ENCODE measurements around the gene ADAM12. TPM values are rescaled to one million over a fixed set of nuclear protein-coding genes. Genes with fewer than 3 reads are reported as not detected.

ADAM12 gene
- polyA plus RNA-seq, 1 donor from 2014 or later: 0.09 TPM

DNA sequence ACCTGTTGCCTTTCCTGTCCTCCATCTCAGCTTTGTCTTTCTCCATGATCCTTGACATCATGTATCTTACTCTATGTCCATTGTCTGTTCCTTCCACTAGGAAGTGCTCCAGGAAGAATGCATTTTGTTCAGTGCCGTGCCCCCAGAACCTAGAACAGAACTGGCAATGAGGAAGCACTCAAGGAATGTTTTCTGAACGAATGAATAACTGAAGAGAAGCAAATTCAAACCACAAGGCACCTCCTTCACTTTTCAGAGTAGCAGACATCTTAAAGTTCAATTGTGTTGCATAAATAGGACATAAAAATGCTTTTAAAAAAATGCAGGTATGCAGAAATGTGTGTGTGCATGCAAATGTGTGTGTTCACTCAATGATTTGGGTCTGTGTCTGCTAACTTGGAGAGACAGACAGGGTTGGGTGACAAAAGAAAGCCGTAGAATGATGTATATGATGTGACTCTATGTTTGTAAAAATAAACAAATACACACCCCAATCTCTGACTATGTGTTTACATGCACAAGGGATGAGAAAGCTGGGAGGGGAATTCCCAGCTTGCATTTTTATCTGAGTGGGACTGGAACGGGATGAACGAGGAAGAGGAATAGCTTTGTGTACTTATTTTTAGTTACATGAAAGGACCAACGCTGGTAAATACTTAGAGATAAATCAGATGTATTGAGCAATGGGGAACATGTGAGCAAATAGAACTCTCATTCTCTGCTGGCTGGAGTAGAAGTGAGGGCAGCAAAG, 254.2 kb downstream of the ADAM12 start:
- TF ChIP-seq CTCF (IDR thresholded peaks at IDR 0.05; ENCODE audit: poor library complexity, severe bottlenecking) (no peak), SMC3 (conservative IDR thresholded peaks at IDR 0.05; ENCODE audit: poor library complexity) (no peak), EP300 (conservative IDR thresholded peaks at IDR 0.05; ENCODE audit: poor library complexity, severe bottlenecking) (no peak)
- no peak overlapping the region for H3K4me2 ChIP-seq (ENCODE audit: low read length)
- no peak overlapping the region for H3K4me3 ChIP-seq (ENCODE audit: low read length)
- no peaks in the 10 kb centered on the region for H3K9me2 ChIP-seq (ENCODE audit: insufficient read depth, low read length)
- no peaks in the 10 kb centered on the region for H3F3A ChIP-seq (ENCODE audit: insufficient read depth, low read length, poor library complexity, severe bottlenecking)
- no peak overlapping the region for H3K27ac ChIP-seq (ENCODE audit: low read length)
- H2AFZ ChIP-seq (ENCODE audit: low read depth, low read length): no peak overlapping the region
- no peaks in the 10 kb centered on the region for H4K20me1 ChIP-seq (ENCODE audit: insufficient read depth)
- H3K9me3 ChIP-seq (ENCODE audit: low read length): no peaks in the 10 kb centered on the region
- no peak overlapping the region for H3K9ac ChIP-seq (ENCODE audit: low read length)
- no peaks in the 10 kb centered on the region for H3K79me2 ChIP-seq (replicated peaks; ENCODE audit: insufficient read depth, low read length)
- H3K27me3 ChIP-seq (ENCODE audit: insufficient read depth, low read depth, low read length): no peaks in the 10 kb centered on the region
- no peaks in the 10 kb centered on the region for H3K36me3 ChIP-seq (ENCODE audit: insufficient read depth, low read length)

DNA sequence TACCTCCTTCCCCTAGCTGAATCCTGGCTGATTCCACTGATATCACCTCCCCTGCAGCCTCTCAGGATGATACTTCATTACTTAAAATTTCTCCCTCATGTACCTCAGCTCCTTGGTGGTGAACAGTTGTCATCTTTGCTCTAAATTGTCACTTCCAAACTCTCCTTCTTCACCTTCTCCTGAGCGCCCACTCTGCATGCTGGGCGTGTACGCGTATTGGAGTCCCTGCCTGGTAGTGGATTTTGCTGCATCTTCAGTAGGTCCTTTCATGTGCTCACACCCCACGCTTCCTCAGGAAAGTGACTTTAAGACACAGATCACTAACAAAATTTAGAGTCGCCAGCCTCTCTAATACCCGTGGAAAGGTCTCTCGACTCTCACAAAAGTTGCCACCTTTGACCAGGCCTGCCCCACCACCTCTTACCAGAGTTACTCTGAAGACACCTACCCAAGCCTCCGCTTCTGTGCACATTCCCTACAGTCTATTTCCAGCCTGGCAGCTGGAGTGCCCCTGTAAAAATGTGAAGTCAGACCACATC, 255.1 kb downstream of the ADAM12 start:
- H3K79me2 ChIP-seq (replicated peaks; ENCODE audit: insufficient read depth, low read length): no peaks in the 10 kb centered on the region

More for the DNA sequence above, 255.1 kb downstream of the ADAM12 start:
- Histone ChIP-seq H3K4me3 (ENCODE audit: low read length) (no peak overlapping the region), H3K4me2 (ENCODE audit: low read length) (no peak overlapping the region), H3K9me2 (ENCODE audit: insufficient read depth, low read length) (no peaks in the 10 kb centered on the region), H3K9me3 (ENCODE audit: low read length) (no peaks in the 10 kb centered on the region), H3K9ac (ENCODE audit: low read length) (no peak overlapping the region), H3K36me3 (ENCODE audit: insufficient read depth, low read length) (no peaks in the 10 kb centered on the region), H3F3A (ENCODE audit: insufficient read depth, low read length, poor library complexity, severe bottlenecking) (no peaks in the 10 kb centered on the region), H3K27me3 (ENCODE audit: insufficient read depth, low read depth, low read length) (no peaks in the 10 kb centered on the region), H3K27ac (ENCODE audit: low read length) (no peak overlapping the region), H2AFZ (ENCODE audit: low read depth, low read length) (no peak overlapping the region), H4K20me1 (ENCODE audit: insufficient read depth) (no peaks in the 10 kb centered on the region)
- TF ChIP-seq MXI1 (conservative IDR thresholded peaks at IDR 0.05; ENCODE audit: poor library complexity, severe bottlenecking) (no peak), POLR2AphosphoS5 (IDR thresholded peaks at IDR 0.05) (no peak), SMC3 (conservative IDR thresholded peaks at IDR 0.05; ENCODE audit: poor library complexity) (no peak), EZH2 (IDR thresholded peaks at IDR 0.05; ENCODE audit: borderline replicate concordance, insufficient read depth, low read length, poor library complexity, severe bottlenecking) (no peak), TAF1 (IDR thresholded peaks at IDR 0.05; ENCODE audit: low read depth) (no peak), RAD21 (conservative IDR thresholded peaks at IDR 0.05) (no peak), CTCF (IDR thresholded peaks at IDR 0.05; ENCODE audit: poor library complexity, severe bottlenecking) (no peak), EP300 (conservative IDR thresholded peaks at IDR 0.05; ENCODE audit: poor library complexity, severe bottlenecking) (no peak)
- TF ChIP-seq, protein P1, sequence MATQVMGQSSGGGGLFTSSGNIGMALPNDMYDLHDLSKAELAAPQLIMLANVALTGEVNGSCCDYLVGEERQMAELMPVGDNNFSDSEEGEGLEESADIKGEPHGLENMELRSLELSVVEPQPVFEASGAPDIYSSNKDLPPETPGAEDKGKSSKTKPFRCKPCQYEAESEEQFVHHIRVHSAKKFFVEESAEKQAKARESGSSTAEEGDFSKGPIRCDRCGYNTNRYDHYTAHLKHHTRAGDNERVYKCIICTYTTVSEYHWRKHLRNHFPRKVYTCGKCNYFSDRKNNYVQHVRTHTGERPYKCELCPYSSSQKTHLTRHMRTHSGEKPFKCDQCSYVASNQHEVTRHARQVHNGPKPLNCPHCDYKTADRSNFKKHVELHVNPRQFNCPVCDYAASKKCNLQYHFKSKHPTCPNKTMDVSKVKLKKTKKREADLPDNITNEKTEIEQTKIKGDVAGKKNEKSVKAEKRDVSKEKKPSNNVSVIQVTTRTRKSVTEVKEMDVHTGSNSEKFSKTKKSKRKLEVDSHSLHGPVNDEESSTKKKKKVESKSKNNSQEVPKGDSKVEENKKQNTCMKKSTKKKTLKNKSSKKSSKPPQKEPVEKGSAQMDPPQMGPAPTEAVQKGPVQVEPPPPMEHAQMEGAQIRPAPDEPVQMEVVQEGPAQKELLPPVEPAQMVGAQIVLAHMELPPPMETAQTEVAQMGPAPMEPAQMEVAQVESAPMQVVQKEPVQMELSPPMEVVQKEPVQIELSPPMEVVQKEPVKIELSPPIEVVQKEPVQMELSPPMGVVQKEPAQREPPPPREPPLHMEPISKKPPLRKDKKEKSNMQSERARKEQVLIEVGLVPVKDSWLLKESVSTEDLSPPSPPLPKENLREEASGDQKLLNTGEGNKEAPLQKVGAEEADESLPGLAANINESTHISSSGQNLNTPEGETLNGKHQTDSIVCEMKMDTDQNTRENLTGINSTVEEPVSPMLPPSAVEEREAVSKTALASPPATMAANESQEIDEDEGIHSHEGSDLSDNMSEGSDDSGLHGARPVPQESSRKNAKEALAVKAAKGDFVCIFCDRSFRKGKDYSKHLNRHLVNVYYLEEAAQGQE (IDR thresholded peaks at IDR 0.05; ENCODE audit: borderline replicate concordance): no peak
